ENCODE data around the gene FHIT. TPM values are rescaled to one million over a fixed set of nuclear protein-coding genes. Genes with fewer than 3 reads are reported as not detected.
"Not testable (repeated sequence)": the region's sequence is repeated elsewhere in the genome, so short reads cannot be mapped to it uniquely, and the experiment has no call there.

FHIT gene
- total RNA-seq, 1 donor from 2014 or later, result 8.5 TPM

GRCh38 chr3:59982510-59982909, 1268.7 kb downstream of the FHIT start:
- DNase-seq (ENCODE audit: low spot score), result no peak

DNA sequence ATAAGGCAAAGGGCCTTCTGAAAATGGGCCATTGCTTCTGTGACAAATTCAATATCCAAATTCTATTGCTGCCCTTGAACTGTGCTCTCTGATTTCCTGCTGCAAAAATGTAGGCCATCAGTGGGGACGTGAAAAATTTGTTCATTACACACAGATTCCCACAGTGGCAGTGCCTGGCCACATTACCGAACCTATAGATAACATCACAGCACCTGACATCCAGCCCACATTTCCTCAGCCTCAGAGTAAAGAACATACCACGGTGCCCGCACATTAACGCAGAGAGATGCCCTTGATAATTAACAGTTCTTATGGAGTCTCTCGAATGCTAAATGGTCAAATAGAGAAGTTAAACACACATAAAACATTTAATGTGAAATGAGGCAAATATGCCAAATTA, 1269.9 kb downstream of the FHIT start:
- DNase-seq (ENCODE audit: low spot score), result no peak

GRCh38 chr3:59980576-59980975, 1270.7 kb downstream of the FHIT start:
- no peak for DNase-seq (ENCODE audit: low spot score)

GRCh38 chr3:59979542-59979941, 1271.7 kb downstream of the FHIT start:
- no peak for DNase-seq (ENCODE audit: low spot score)

- DNase-seq (ENCODE audit: low spot score), result no peak
Observed at GRCh38 chr3:59978979-59979378, 1272.3 kb downstream of the FHIT start.

DNA sequence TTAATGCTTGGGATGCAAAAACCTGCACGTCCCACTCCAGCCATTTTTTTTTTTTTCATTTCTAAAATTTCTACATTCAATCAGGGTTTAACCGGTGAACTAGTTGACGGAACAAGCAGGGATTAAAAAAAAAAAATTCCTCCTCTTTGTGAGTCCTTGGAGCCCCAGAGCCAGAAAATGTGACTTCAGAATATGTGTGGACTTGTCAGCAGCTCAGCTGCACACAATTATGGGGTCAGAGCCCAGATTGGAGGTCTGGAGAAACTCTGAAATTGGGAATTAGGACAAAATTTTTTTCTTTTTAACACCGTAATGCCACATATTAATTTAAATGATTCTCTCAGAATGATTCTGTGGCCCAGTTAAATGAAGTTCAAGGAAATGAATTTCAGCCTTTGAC, 1280.5 kb downstream of the FHIT start:
- no peak for DNase-seq (ENCODE audit: low spot score)

DNA sequence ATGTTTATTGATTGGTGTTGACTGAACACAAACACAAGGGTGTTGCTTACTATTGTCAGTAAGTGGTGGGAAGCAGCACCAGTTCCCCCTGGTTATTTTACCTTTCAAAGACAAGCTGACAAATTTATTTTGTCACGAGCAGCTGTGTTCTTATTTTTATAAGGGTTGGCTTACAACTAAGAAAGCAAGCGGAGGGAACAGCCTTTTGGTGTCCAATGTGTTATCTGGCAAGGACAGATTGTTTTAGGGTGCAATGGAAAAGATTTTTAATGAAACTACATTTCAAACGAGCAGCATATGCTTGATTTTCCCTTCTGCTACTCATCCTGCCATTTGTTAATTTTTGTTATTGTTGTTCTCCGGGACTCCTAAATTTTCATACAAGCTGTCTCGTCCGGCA, 1280.9 kb downstream of the FHIT start:
- DNase-seq (ENCODE audit: low spot score), result no peak

DNA sequence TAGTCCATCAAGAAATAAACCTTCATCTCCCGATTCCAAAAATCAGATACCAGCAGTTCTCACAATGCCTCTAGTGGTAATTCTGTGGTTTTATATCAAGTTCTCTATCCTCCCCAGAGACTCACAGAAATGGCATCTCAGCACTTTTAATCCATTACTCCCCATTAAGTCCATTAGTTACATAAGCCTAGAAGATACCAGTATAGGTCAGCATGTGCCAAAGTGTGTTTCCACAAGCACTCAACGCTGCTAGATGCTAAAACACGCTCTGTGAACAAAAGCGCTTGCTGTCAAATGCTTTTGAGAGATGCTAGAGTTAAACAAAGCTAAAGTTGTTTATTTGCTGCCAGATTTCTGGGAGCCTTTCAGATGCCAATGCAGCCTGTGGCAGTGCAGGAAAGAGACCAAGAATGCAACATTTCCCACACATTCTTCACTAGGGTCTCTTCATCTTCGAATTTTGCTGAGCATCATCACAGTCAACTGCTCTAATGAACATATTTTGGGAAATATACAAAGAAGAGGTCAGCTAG, 1282.7 kb downstream of the FHIT start:
- DNase-seq (ENCODE audit: low spot score), result no peak

DNA sequence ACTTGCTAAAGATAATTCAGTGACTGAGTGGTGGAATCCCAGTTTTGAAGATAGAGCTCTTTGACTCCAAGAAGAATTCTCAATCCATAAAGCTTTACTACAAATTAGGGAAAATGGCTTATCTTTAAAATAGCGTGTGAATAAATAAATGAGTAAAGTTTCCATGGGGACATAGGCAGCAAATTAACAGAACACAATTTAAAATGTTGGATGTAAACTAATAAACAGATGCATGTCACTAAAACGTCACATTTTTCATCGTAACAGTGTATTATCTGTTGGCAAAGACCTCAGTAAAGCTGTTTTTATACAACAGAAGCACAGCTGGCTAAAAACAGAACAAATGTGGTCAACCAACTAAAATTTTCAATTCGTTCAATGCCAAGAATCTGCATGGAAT, 1287.6 kb downstream of the FHIT start:
- no peak for DNase-seq (ENCODE audit: low spot score)

GRCh38 chr3:59957150-59957549, 1294.1 kb downstream of the FHIT start:
- no peak for DNase-seq (ENCODE audit: low spot score)

DNA sequence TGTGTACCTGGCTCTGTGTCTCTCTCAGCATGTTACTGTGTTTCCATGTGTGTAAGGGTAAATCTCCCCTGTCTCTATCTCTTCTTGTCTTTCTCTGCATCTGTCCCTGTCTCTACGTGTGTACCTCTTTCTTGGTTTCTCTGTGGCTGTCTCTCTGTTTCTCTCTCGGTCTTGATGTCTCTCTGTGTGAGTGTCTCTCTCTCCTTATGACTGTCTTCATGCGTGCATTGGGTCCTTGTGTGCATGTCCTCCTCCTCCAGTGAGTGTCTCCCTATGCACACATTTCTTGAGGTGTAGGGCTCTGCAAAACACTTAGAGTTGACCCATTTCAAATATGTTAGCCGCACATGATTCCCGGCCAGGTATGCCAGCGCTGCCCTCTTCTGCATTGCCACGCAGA, 1298.1 kb downstream of the FHIT start:
- no peak for DNase-seq (ENCODE audit: low spot score)

- DNase-seq (ENCODE audit: low spot score), result no peak
Observed at GRCh38 chr3:59949311-59949710, 1301.9 kb downstream of the FHIT start.

GRCh38 chr3:59946401-59946800, 1304.9 kb downstream of the FHIT start:
- no peak for DNase-seq (ENCODE audit: low spot score)

DNA sequence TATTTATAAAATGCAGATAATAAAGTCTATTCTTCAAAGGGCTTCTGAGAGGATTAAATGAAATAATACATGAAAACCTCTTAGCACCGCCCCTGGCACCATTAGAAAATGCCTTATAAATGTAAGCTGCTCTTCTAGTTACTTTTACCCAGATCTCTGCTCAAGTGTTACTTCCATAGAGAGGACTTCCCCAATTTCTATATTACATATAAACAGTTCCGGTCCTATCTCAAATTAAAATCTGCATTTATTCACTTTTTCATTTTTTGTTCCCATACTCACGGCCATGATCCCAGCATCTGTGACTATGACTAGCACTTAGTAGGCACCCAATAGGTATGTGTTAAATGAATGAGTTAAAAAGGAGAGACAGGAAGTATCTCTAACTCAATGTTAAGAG, 1310.5 kb downstream of the FHIT start:
- DNase-seq (ENCODE audit: low spot score), result no peak

DNA sequence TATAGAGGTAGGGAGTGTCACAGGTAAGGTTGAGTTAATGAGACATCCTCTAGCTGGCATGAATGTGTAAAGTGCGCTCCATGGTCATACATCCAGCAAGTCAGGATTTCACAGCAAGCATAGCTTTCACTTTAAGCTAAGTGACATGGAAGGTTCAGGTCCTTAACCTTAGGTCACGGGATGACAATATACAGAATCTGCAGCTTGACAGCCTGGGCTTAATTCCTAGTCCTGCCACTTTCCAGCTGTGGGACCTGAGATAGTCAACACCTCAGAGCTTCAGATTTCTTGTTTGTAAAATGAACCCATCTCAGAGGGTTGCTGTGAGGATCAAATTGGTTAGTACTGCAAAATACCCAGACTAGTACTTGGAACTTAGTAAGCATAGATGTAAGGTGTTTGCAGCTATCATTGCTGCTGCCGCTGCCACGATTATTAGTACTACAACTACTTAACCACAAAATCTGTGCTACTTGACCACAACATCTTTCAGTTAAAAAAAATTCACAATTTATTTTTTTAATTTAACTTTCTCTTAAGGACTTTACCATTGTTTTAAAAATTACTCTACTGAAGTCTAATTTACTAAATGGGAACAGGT, 1311.3 kb downstream of the FHIT start:
- DNase-seq (ENCODE audit: low spot score), result no peak

DNA sequence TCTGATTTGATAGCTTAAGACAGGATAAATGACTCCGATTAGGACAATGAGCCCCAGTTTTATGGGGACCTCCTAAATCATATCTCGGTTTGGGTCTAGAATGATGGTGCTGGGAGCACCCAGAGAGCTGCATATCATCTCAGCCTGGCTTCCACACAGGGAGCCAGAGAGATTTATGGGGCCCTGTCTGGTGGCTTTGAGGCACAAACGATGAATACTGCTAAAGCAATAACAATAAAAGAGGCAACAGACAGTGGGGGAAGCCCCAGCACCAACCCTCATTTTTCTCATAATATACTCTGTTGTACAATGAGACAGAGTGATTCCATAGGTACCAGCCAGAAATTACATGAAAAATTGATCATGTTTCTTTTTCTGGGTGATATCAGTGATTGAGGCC, 1312.4 kb downstream of the FHIT start:
- no peak for DNase-seq (ENCODE audit: low spot score)

DNA sequence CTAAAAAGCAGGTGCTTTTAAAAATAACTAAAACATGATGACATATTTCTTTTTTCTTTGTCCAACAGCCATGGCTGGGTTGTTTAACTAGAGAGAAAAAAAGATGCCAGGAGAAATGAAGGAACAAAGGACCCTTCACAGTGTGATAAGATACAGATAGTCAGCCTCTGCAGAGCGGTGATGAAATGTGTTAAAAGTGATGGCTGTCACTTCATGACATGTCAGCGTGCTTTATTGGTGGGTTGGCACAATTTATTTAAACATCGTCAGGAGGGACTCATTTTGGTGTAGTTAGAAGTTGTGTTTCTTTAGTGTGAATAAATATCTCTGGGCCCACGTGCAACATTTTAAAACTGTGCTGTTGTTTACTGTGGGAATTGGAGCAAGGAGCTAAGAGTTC, 1314.1 kb downstream of the FHIT start:
- no peak for DNase-seq (ENCODE audit: low spot score)

DNA sequence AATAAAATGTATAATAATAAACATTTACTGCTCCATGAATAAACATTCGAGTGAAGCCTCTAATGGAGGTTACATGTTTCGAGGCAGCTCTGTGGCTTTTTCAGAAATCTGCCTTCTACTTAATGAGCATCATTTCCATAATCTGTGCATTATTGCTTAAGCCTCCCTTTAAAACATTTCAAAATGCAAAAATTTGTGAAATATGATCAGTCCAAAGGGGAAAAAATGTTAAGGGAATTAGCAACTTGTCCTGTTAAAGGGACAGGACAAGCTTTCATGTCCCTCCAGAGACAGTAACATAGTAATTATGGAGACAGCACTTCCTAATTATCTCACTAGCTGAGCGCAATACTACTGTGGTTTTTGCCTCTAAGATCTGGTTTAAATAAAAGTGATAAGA, 1314.8 kb downstream of the FHIT start:
- DNase-seq (ENCODE audit: low spot score), result no peak

GRCh38 chr3:59935025-59935424, 1316.2 kb downstream of the FHIT start:
- DNase-seq (ENCODE audit: low spot score), result no peak

GRCh38 chr3:59934560-59934959, 1316.7 kb downstream of the FHIT start:
- not testable (repeated sequence) for DNase-seq (ENCODE audit: low spot score)

- DNase-seq (ENCODE audit: low spot score), result no peak
Observed at GRCh38 chr3:59930170-59930569, 1321.1 kb downstream of the FHIT start.

DNA sequence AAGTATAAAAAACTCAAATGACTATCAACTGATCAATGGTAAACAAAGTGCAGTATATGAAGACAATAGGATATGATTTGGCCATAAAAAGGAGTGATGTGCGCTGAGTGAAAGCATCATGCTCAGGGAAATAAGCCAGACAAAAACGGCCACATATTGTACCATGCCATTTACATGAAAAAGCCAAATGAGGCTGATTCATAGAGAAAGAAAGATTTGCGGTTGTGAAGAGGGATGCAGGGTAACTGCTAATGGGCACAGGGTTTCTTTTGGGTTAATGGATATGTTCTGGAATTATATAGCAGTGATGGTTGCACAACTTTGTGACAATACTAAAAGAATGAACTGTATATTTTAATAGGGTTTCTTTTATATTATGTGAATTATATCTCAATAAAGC, 1324.2 kb downstream of the FHIT start:
- no peak for DNase-seq (ENCODE audit: low spot score)

GRCh38 chr3:59925946-59926345, 1325.3 kb downstream of the FHIT start:
- DNase-seq (ENCODE audit: low spot score), result no peak

DNA sequence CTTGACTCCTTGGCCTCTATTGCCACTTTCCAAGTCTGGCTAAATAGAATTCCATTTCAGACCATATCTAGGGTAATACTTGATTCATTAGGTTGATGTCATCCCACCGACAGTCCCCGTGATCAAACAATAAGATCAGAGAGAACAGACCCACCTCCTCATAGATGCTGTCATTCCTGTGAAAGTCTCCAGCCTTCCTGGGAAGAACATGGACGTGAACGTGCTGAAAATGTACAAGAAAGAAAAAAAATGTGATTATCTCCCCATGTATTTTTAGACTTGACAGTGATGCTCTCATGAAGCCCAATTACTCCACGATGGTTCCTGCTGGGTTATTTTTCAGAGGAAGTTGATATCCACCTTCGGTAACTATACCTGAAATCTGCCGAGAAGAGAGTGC, 1329.1 kb downstream of the FHIT start:
- DNase-seq (ENCODE audit: low spot score), result no peak

Measured in mesenteric fat pad (tissue), 1 donor.